GM23338 (cell line): ENCODE results near the gene LSM12. TPM values are rescaled to one million over a fixed set of nuclear protein-coding genes. Genes with fewer than 3 reads are reported as not detected.

Experiments
- ATAC-seq: fragments of 200-7000 bp; cut with Tn5 transposase; 3 replicates; pipeline ENCODE4 v1.9.1; 2020
- DNase-seq: peaks from one replicate; pipeline ENCODE4 v3.0.0-alpha.2; 2015; ENCODE audit warnings: low spot score
- H2AFZ ChIP-seq: fragments of 200-600 bp; sonication (generic); 2 replicates; pipeline ENCODE4 v1.8.0; 2016; ENCODE audit warnings: antibody characterized with exemption, mild to moderate bottlenecking, moderate library complexity
- H3F3A ChIP-seq: fragments of 200-600 bp; sonication (generic); replicated peaks from 2 replicates; pipeline ENCODE4 v1.8.0; 2017; ENCODE audit warnings: antibody characterized with exemption, mixed run types, low read depth
- H3K27ac ChIP-seq: fragments of 200-600 bp; sonication (generic); 2 replicates; pipeline ENCODE4 v1.6.1; 2016; ENCODE audit warnings: low read depth
- H3K27me3 ChIP-seq: fragments of 200-600 bp; sonication (generic); 2 replicates; pipeline ENCODE4 v1.8.0; 2016; ENCODE audit warnings: mild to moderate bottlenecking, mixed run types, moderate library complexity; ENCODE audit not compliant: insufficient read depth
- H3K36me3 ChIP-seq: fragments of 200-600 bp; sonication (generic); 2 replicates; pipeline ENCODE4 v1.8.0; 2016; ENCODE audit warnings: mild to moderate bottlenecking; ENCODE audit not compliant: insufficient read depth
- H3K4me1 ChIP-seq: fragments of 200-600 bp; sonication (generic); 2 replicates; pipeline ENCODE4 v1.8.0; 2016; ENCODE audit warnings: mild to moderate bottlenecking, moderate library complexity; ENCODE audit not compliant: insufficient read depth
- H3K4me2 ChIP-seq: fragments of 200-600 bp; sonication (generic); 2 replicates; pipeline ENCODE4 v1.7.1; 2017; ENCODE audit warnings: mixed run types
- H3K4me3 ChIP-seq: fragments of 200-600 bp; sonication (generic); 2 replicates; pipeline ENCODE4 v1.6.1; 2016; ENCODE audit warnings: mixed run types
- H3K79me2 ChIP-seq: fragments of 200-600 bp; sonication (generic); replicated peaks from 2 replicates; pipeline ENCODE4 v1.8.0; 2017; ENCODE audit warnings: mild to moderate bottlenecking; ENCODE audit not compliant: insufficient read depth
- H3K9me2 ChIP-seq: fragments of 200-600 bp; sonication (generic); 2 replicates; pipeline ENCODE4 v1.8.0; 2017; ENCODE audit not compliant: insufficient read depth
- H4K20me1 ChIP-seq: fragments of 200-600 bp; sonication (generic); replicated peaks from 2 replicates; pipeline ENCODE4 v1.8.0; 2017; ENCODE audit warnings: mild to moderate bottlenecking; ENCODE audit not compliant: insufficient read depth
- H3K27ac Mint-ChIP-seq: 2 replicates; pipeline ENCODE4 v1.8.0; 2020; ENCODE audit warnings: inconsistent platforms, mild to moderate bottlenecking, moderate library complexity, mixed read lengths
- H3K27me3 Mint-ChIP-seq: 3 replicates; pipeline ENCODE4 v1.8.0; 2022; ENCODE audit warnings: low read depth, mild to moderate bottlenecking, moderate library complexity, mixed read lengths, inconsistent platforms; ENCODE audit not compliant: insufficient read depth, poor library complexity
- H3K36me3 Mint-ChIP-seq: 3 replicates; pipeline ENCODE4 v1.8.0; 2021; ENCODE audit warnings: low read depth, mild to moderate bottlenecking, inconsistent platforms, moderate library complexity, mixed read lengths
- H3K4me1 Mint-ChIP-seq: 3 replicates; pipeline ENCODE4 v1.8.0; 2020; ENCODE audit warnings: mild to moderate bottlenecking, inconsistent platforms, mixed read lengths
- H3K4me3 Mint-ChIP-seq: 3 replicates; pipeline ENCODE4 v1.8.0; 2021; ENCODE audit warnings: moderate library complexity, mild to moderate bottlenecking, inconsistent platforms, mixed read lengths
- H3K9me3 Mint-ChIP-seq: 3 replicates; pipeline ENCODE4 v1.8.0; 2020; ENCODE audit warnings: moderate library complexity, mild to moderate bottlenecking, inconsistent platforms, mixed read lengths
- EZH2 ChIP-seq: fragments of 200-600 bp; sonication (generic); IDR thresholded peaks from one replicate; pipeline ENCODE4 v1.8.0; 2017; ENCODE audit warnings: antibody characterized with exemption, mild to moderate bottlenecking, low read depth; ENCODE audit not compliant: unreplicated experiment
- JUNB ChIP-seq: IDR thresholded peaks from one replicate; pipeline ENCODE4 v1.6.1; 2016; ENCODE audit warnings: antibody characterized with exemption; ENCODE audit not compliant: unreplicated experiment
- ZNF114 ChIP-seq: fragments of 250-450 bp; sonication (Bioruptor Pico); IDR thresholded peaks from 2 replicates; pipeline ENCODE4 v1.5.0; 2020; ENCODE audit warnings: mild to moderate bottlenecking, moderate library complexity
- polyA plus RNA-seq: library from polyadenylated mRNA; unstranded; fragments of >200 nt; fragmentation: Nextera tagmentation; extraction: Ambion mirVana; gene quantifications from 2 replicates; pipeline ENCODE4 v1.2.1, GENCODE V29; 2016
- total RNA-seq: library from RNA; depleted of rRNA; stranded (reverse); fragments of >200 nt; shearing (Covaris generic); gene quantifications from 2 replicates; pipeline ENCODE4 v1.2.3, GENCODE V29; 2014
- TF ChIP-seq, protein P1 (sequence below), 2 experiments: fragments of 200-600 bp in 1 of 2; sonication (generic) in 1 of 2; conservative IDR thresholded peaks; 2 replicates each; pipeline versions ENCODE4 v1.5.1 to v1.6.1; 2016 to 2017; ENCODE audit warnings: antibody characterized with exemption in 2 of 2, low read depth in 2 of 2, mild to moderate bottlenecking in 2 of 2, moderate library complexity in 1 of 2
- TF ChIP-seq, protein P2 (sequence below): fragments of 250-450 bp; sonication (Bioruptor Pico); IDR thresholded peaks from 2 replicates; pipeline ENCODE4 v1.5.0; 2020; ENCODE audit warnings: mild to moderate bottlenecking, moderate library complexity
- TF ChIP-seq, protein P3 (sequence below): IDR thresholded peaks from 2 replicates; pipeline ENCODE4 v1.6.1; 2016; ENCODE audit warnings: antibody characterized with exemption

Gene LSM12
- total and polyA plus RNA-seq, 2 experiments from 2014 or later = 72.7 to 241 TPM

DNA sequence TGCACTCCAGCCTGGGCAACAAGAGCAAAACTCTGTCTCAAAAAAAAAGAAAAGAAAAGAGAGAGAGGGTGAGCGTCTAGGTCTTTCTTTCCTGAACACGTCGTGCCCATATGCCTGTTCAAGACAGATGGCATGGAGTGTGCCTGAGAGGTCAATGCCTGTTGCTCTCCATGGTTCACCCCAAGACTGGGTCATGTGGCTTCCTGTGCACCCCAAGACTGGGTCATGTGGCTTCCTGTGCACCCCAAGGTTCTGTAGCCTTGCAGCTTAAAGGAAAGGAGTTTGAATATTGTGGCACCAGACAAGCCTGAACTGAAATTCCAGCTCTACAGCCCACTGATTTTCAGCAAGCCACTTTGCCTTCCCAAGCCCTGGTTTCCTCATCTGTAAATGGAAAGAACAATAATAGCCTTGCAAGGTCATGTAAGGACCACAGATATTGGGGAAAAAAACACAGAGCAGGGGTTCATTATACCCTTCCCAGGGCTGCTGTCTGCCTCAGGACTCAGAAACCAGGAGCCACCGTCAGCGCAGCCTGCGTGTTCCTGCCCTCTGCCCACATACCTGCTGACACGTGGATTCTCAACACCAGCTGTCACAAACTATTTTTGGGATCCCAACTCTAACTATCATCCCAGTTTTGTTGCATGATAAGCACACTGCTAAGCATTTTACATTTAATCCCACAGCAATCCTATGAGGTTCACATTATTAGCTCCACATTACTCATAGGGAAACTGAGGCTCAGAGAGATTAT, 80.1 kb downstream of the LSM12 start:
- H3K79me2 ChIP-seq = no peaks in the 10 kb centered on the region
- DNase-seq (no peak), ATAC-seq (no peak)
- TF ChIP-seq ZNF114 (CRISPR knock-in tag) = no peak
- peaks cover 37% of the 10 kb centered on the region for H3K27me3 ChIP-seq
- H2AFZ ChIP-seq = no peak overlapping the region
- Mint-ChIP-seq H3K27me3 (peaks cover 20% of the 10 kb centered on the region), H3K36me3 (no peaks in the 10 kb centered on the region), H3K4me1 (peaks cover 12% of the 10 kb centered on the region; the same call in 2 of the 3 replicates), H3K4me3 (no peak overlapping the region), H3K9me3 (no peaks in the 10 kb centered on the region), H3K27ac (no peak overlapping the region)
- H3K9me2 ChIP-seq = no peaks in the 10 kb centered on the region
- peaks cover 8% of the 10 kb centered on the region; the same call in 1 of the 2 replicates for H3K4me1 ChIP-seq
- no peak overlapping the region for H3K27ac ChIP-seq
- 0 out of 2 replicates have a peak, but pooled peaks cover 3% of the 10 kb centered on the region for H3F3A ChIP-seq
- H4K20me1 ChIP-seq = no peaks in the 10 kb centered on the region
- no peak overlapping the region for H3K4me3 ChIP-seq
- no peak overlapping the region for H3K4me2 ChIP-seq
- no peaks in the 10 kb centered on the region for H3K36me3 ChIP-seq

DNA sequence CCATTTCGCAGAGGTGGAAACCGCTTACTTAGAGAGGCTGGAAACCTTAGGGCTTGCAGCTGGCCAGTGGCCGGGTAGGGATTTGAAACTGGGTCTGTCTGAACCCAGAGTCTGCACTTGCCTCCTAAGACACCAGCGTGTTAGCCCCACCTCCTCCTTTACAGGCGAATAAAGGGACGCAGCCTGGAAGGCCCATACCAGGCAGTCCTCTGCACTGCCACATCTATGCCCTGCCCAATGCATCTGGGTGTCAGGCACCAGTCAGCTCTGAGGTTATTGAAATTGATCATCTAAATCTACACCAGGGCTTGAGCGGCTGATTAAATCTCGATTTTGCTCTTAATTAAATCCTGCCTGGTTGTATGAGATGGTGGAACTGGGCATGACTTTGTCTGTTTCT, 82.0 kb downstream of the LSM12 start:
- H3K27me3 ChIP-seq = peaks cover 37% of the 10 kb centered on the region
- peak overlapping the region; percentile 73 for H3K4me3 ChIP-seq
- ATAC-seq = peak; percentile 57
- Mint-ChIP-seq H3K4me3 (peak overlapping the region; percentile 79), H3K27me3 (peaks cover 22% of the 10 kb centered on the region), H3K4me1 (peaks cover 12% of the 10 kb centered on the region; the same call in 2 of the 3 replicates), H3K36me3 (no peaks in the 10 kb centered on the region), H3K27ac (no peak overlapping the region), H3K9me3 (no peaks in the 10 kb centered on the region)
- TF ChIP-seq EZH2 (no peak), JUNB (no peak)
- TF ChIP-seq, protein P1, sequence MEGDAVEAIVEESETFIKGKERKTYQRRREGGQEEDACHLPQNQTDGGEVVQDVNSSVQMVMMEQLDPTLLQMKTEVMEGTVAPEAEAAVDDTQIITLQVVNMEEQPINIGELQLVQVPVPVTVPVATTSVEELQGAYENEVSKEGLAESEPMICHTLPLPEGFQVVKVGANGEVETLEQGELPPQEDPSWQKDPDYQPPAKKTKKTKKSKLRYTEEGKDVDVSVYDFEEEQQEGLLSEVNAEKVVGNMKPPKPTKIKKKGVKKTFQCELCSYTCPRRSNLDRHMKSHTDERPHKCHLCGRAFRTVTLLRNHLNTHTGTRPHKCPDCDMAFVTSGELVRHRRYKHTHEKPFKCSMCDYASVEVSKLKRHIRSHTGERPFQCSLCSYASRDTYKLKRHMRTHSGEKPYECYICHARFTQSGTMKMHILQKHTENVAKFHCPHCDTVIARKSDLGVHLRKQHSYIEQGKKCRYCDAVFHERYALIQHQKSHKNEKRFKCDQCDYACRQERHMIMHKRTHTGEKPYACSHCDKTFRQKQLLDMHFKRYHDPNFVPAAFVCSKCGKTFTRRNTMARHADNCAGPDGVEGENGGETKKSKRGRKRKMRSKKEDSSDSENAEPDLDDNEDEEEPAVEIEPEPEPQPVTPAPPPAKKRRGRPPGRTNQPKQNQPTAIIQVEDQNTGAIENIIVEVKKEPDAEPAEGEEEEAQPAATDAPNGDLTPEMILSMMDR (conservative IDR thresholded peaks at IDR 0.05; ENCODE audit: low read depth in 2 of 2) = no peak
- TF ChIP-seq, protein P2, sequence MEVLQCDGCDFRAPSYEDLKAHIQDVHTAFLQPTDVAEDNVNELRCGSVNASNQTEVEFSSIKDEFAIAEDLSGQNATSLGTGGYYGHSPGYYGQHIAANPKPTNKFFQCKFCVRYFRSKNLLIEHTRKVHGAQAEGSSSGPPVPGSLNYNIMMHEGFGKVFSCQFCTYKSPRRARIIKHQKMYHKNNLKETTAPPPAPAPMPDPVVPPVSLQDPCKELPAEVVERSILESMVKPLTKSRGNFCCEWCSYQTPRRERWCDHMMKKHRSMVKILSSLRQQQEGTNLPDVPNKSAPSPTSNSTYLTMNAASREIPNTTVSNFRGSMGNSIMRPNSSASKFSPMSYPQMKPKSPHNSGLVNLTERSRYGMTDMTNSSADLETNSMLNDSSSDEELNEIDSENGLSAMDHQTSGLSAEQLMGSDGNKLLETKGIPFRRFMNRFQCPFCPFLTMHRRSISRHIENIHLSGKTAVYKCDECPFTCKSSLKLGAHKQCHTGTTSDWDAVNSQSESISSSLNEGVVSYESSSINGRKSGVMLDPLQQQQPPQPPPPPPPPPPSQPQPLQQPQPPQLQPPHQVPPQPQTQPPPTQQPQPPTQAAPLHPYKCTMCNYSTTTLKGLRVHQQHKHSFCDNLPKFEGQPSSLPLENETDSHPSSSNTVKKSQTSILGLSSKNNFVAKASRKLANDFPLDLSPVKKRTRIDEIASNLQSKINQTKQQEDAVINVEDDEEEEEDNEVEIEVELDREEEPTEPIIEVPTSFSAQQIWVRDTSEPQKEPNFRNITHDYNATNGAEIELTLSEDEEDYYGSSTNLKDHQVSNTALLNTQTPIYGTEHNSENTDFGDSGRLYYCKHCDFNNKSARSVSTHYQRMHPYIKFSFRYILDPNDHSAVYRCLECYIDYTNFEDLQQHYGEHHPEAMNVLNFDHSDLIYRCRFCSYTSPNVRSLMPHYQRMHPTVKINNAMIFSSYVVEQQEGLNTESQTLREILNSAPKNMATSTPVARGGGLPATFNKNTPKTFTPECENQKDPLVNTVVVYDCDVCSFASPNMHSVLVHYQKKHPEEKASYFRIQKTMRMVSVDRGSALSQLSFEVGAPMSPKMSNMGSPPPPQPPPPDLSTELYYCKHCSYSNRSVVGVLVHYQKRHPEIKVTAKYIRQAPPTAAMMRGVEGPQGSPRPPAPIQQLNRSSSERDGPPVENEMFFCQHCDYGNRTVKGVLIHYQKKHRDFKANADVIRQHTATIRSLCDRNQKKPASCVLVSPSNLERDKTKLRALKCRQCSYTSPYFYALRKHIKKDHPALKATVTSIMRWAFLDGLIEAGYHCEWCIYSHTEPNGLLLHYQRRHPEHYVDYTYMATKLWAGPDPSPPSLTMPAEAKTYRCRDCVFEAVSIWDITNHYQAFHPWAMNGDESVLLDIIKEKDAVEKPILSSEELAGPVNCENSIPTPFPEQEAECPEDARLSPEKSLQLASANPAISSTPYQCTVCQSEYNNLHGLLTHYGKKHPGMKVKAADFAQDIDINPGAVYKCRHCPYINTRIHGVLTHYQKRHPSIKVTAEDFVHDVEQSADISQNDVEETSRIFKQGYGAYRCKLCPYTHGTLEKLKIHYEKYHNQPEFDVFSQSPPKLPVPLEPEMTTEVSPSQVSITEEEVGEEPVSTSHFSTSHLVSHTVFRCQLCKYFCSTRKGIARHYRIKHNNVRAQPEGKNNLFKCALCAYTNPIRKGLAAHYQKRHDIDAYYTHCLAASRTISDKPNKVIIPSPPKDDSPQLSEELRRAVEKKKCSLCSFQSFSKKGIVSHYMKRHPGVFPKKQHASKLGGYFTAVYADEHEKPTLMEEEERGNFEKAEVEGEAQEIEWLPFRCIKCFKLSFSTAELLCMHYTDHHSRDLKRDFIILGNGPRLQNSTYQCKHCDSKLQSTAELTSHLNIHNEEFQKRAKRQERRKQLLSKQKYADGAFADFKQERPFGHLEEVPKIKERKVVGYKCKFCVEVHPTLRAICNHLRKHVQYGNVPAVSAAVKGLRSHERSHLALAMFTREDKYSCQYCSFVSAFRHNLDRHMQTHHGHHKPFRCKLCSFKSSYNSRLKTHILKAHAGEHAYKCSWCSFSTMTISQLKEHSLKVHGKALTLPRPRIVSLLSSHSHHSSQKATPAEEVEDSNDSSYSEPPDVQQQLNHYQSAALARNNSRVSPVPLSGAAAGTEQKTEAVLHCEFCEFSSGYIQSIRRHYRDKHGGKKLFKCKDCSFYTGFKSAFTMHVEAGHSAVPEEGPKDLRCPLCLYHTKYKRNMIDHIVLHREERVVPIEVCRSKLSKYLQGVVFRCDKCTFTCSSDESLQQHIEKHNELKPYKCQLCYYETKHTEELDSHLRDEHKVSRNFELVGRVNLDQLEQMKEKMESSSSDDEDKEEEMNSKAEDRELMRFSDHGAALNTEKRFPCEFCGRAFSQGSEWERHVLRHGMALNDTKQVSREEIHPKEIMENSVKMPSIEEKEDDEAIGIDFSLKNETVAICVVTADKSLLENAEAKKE = no peak
- TF ChIP-seq, protein P3, sequence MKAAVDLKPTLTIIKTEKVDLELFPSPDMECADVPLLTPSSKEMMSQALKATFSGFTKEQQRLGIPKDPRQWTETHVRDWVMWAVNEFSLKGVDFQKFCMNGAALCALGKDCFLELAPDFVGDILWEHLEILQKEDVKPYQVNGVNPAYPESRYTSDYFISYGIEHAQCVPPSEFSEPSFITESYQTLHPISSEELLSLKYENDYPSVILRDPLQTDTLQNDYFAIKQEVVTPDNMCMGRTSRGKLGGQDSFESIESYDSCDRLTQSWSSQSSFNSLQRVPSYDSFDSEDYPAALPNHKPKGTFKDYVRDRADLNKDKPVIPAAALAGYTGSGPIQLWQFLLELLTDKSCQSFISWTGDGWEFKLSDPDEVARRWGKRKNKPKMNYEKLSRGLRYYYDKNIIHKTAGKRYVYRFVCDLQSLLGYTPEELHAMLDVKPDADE = no peak
- no peaks in the 10 kb centered on the region for H3K36me3 ChIP-seq
- no peaks in the 10 kb centered on the region for H3K79me2 ChIP-seq
- H3K27ac ChIP-seq = no peak overlapping the region
- peak; percentile 49 for DNase-seq
- H3F3A ChIP-seq = 0 out of 2 replicates have a peak, but pooled peaks cover 3% of the 10 kb centered on the region
- peak overlapping the region; percentile 100 for H2AFZ ChIP-seq
- H3K9me2 ChIP-seq = no peaks in the 10 kb centered on the region
- no peaks in the 10 kb centered on the region for H4K20me1 ChIP-seq
- H3K4me2 ChIP-seq = peak overlapping the region; percentile 90
- H3K4me1 ChIP-seq = peaks cover 8% of the 10 kb centered on the region; the same call in 1 of the 2 replicates
